ENCODE measurements around the gene OR10A6. TPM values are rescaled to one million over a fixed set of nuclear protein-coding genes. Genes with fewer than 3 reads are reported as not detected.

OR10A6 gene
- total and polyA plus RNA-seq, 9 of the 15 experiments (the other 6 are each of a cell fraction or from before 2014, with no cell fraction given) = not detected

- ATAC-seq = no peak
- Histone ChIP-seq H3K79me2 (ENCODE audit: control insufficient read depth, insufficient read depth, low read length) (no peaks in the 10 kb centered on the region), H3K27ac (ENCODE audit: extremely low read depth, low read depth, low read length) (no peak overlapping the region), H2AFZ (ENCODE audit: low read depth, low read length) (no peak overlapping the region), H4K20me1 (replicated peaks; ENCODE audit: control insufficient read depth, insufficient read depth, low read length) (no peaks in the 10 kb centered on the region), H3K9ac (ENCODE audit: insufficient read depth in 1 of 2, low read depth in 2 of 2, low read length in 2 of 2) (no peak overlapping the region), H3K4me3 (no peak overlapping the region), H3K27me3 (ENCODE audit: control insufficient read depth in 2 of 2, insufficient read depth in 2 of 2, low read length in 2 of 2) (no peaks in the 10 kb centered on the region), H3K4me1 (replicated peaks in 1 of 2; ENCODE audit: control insufficient read depth in 2 of 2, insufficient read depth in 2 of 2, low read length in 2 of 2) (no peaks in the 10 kb centered on the region), H3K9me3 (replicated peaks; ENCODE audit: control insufficient read depth, insufficient read depth, low read depth, low read length) (no peaks in the 10 kb centered on the region), H3K9me1 (ENCODE audit: control insufficient read depth, insufficient read depth, low read length) (no peaks in the 10 kb centered on the region), H3K4me2 (ENCODE audit: insufficient read depth, low read length) (no peak overlapping the region), H3K36me3 (ENCODE audit: control insufficient read depth, insufficient read depth, low read length) (no peaks in the 10 kb centered on the region)
- in situ Hi-C loops (cut with MboI) = no loop called here
- intact Hi-C loops (cut with micrococcal nuclease) = no loop called here
- WGBS (ENCODE audit: insufficient coverage, low coverage, missing lambda C conversion rate) = 8% methylated on average over 2 of the region's 2 CpGs
- ChIA-PET CTCF (ENCODE audit: low intra/inter-chr PET ratio) (no interaction called here), POLR2A (no interaction called here)
- FAIRE-seq = no peak
- no TSS peak for BruUV-seq (replicated peaks)
- DNase-seq (ENCODE audit: extremely low read depth in 1 of 4, low spot score in 3 of 4) = no peak
- TF ChIP-seq KLF1 (tag; IDR thresholded peaks at IDR 0.05) = no peak
- TF ChIP-seq DEAF1 (CRISPR knock-in tag; IDR thresholded peaks at IDR 0.05) = no peak
- TF ChIP-seq CHD7 (IDR thresholded peaks at IDR 0.05; ENCODE audit: low read depth, low read length) = no peak
- no peak for TF ChIP-seq CEBPZ (IDR thresholded peaks at IDR 0.05; ENCODE audit: borderline replicate concordance, low read depth, low read length)
- no peak for TF ChIP-seq SIN3A (IDR thresholded peaks at IDR 0.05; ENCODE audit: borderline replicate concordance in 2 of 2, control insufficient read depth in 1 of 2, low read depth in 2 of 2, low read length in 2 of 2)
These were observed 6.5 kb downstream of the OR10A6 start for GRCh38 chr11:7924536-7924935.

Measured in K562 (cell line).